ENCODE results near the gene TBXT. TPM values are rescaled to one million over a fixed set of nuclear protein-coding genes. Genes with fewer than 3 reads are reported as not detected.
"Not testable (repeated sequence)": the region's sequence is repeated elsewhere in the genome, so short reads cannot be mapped to it uniquely, and the experiment has no call there.

Gene TBXT
- total RNA-seq, 1 donor from 2014 or later = not detected

GRCh38 chr6:166172546-166172945, 4.9 kb upstream of the TBXT start:
- DNase-seq (ENCODE audit: low spot score) = no peak

GRCh38 chr6:166169549-166170421, 2.1 kb upstream of the TBXT start:
- DNase-seq (ENCODE audit: low spot score) = no peak

- DNase-seq (ENCODE audit: low spot score) = no peak
Measured at GRCh38 chr6:166168616-166169548, 1.2 kb upstream of the TBXT start.

GRCh38 chr6:166167258-166167731, 356 bp downstream of the TBXT start:
- no peak for DNase-seq (ENCODE audit: low spot score)

- no peak for DNase-seq (ENCODE audit: low spot score)
Measured at GRCh38 chr6:166166314-166167257, 1.1 kb downstream of the TBXT start.

- no peak for DNase-seq (ENCODE audit: low spot score)
Measured at GRCh38 chr6:166165558-166166313, 1.9 kb downstream of the TBXT start.

- DNase-seq (ENCODE audit: low spot score) = no peak
Measured at GRCh38 chr6:166162599-166163342, 4.9 kb downstream of the TBXT start.

- DNase-seq (ENCODE audit: low spot score) = no peak
Measured at GRCh38 chr6:166157930-166158617, 9.6 kb downstream of the TBXT start.

- no peak for DNase-seq (ENCODE audit: low spot score)
Measured at GRCh38 chr6:166156942-166157341, 10.7 kb downstream of the TBXT start.

- no peak for DNase-seq (ENCODE audit: low spot score)
Measured at GRCh38 chr6:166153966-166154365, 13.7 kb downstream of the TBXT start.

- DNase-seq (ENCODE audit: low spot score) = no peak
Measured at GRCh38 chr6:166152660-166153059, 15.0 kb downstream of the TBXT start.

GRCh38 chr6:166151798-166152197, 15.9 kb downstream of the TBXT start:
- DNase-seq (ENCODE audit: low spot score) = no peak

- no peak for DNase-seq (ENCODE audit: low spot score)
Measured at GRCh38 chr6:166145751-166146150, 21.9 kb downstream of the TBXT start.

GRCh38 chr6:166143011-166143410, 24.6 kb downstream of the TBXT start:
- no peak for DNase-seq (ENCODE audit: low spot score)

- no peak for DNase-seq (ENCODE audit: low spot score)
Measured at GRCh38 chr6:166127624-166128472, 39.8 kb downstream of the TBXT start.

GRCh38 chr6:166123115-166123514, 44.5 kb downstream of the TBXT start:
- DNase-seq (ENCODE audit: low spot score) = not testable (repeated sequence)

- no peak for DNase-seq (ENCODE audit: low spot score)
Measured at GRCh38 chr6:166121726-166122125, 45.9 kb downstream of the TBXT start.

Measured in mesenteric fat pad (tissue), 1 donor.